NCI-H1694 treated with DMSO at 0.1 percent for 48 hours (cell line): Measurements from ENCODE around the gene SPRR4.
"Not testable (repeated sequence)": the region's sequence is repeated elsewhere in the genome, so short reads cannot be mapped to it uniquely, and the experiment has no call there.

Experiments
- DNase-seq: peaks from one replicate; lab custom pipeline; 2025; lab: John Stamatoyannopoulos, UW

SPRR4 gene

DNA sequence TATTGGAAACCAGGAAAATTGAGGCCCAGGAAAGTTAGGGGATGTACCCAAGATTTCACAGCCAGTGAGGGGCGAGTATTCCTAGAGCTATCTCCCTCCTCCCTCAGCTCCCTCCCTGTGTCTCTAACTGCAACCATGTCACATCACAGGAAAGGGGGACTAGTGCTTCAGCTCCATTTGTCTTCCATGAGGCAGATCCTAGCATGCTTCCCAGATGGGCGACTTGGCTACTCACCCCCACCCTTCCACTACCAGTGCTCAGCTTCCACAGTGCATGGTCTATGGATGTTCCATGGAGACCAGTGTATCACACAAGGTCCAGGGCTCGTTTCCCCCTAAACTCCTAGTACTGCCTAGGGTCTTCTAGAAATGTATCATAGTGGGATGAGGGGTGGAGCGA lies 4.6 kb upstream of the SPRR4 start:
- no peak for DNase-seq

DNA sequence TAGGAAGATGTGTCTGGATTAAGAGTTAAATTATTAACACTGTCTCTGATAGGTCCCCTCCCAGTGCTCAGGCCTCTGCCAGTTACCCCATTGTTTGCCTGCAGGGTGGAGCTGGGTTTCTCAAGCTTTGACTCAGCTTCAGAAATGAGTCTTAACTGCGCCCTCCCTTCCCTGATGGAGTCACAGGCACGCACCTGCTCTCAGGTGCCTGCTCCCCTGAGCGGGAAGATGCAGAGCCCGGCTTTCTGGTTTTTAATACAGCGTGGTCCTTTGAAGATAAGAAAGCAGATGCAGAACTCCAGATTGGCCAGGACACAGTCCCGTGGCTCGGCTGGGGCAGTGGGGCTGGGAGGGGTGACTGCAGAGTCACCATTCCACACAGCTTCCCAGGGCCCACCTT lies 3.2 kb upstream of the SPRR4 start:
- DNase-seq = no peak

DNA sequence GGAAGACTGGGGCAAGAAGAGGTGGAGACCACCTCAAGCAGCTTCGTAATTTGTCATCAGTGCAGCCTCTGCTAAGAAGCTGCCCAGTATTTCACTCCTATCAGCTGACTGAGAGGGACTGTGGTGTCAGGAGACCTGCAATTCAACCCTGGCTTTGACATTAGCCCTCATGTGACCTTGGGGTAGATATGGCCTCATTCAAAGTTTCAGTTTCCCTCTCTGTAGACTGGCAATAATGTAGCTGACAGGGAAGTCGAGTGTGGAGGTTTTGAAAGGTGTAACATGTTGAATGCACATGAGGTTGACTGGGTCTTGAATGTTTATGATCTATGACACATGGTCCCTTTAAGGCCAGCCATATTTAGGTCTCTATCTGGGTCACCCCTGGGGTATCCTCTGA lies 2.2 kb upstream of the SPRR4 start:
- no peak for DNase-seq

DNA sequence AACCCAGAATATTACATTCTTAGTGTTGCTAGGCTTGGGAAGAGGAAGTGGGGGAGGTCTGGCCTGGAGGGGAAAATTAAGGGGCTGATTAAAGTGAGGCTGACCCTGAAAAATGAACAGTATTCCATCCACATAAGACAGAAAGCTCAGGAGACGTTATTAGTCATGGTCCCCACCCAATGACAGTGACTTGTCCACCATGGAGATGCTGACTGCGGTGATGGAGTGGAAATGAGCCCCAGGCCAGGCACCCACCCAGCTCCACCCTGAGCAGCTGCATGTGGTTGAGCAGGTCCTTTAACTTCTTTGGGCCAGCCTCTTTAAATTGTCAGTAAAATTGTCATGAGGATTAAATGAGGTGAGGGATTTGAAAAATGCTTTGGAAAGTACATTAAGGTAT lies 1.4 kb upstream of the SPRR4 start:
- no peak for DNase-seq

DNA sequence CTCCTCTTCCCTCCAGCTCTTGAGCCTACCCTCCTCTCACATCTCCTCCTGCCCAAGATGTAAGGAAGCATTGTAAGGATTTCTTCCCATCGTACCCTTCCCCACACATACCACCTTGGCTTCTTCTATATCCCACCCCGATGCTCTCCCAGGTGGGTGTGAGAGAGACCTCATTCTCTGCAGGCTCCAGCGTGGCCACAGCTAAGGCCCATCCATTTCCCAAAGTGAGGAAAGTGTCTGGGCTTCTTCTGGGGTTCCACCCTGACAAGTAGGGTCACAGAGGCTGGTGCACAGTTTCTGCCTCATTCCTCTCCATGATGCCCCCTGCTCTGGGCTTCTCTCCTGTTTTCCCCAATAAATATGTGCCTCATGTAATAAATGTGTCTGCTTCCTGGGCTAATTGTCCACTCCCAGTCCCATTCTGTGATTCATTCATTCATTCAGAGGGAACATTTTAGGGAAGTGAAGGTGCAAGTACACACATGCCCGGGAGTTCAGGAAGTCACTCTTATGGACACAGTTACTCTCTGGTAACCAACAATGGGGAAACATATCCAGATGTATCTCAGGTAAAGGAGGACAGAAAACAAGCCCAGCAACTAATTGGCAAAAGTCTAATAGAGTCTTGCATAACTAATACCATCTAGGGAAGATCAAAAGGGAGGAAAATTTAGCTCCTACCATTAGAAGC lies 1.9 kb downstream of the SPRR4 start:
- DNase-seq = no peak

DNA sequence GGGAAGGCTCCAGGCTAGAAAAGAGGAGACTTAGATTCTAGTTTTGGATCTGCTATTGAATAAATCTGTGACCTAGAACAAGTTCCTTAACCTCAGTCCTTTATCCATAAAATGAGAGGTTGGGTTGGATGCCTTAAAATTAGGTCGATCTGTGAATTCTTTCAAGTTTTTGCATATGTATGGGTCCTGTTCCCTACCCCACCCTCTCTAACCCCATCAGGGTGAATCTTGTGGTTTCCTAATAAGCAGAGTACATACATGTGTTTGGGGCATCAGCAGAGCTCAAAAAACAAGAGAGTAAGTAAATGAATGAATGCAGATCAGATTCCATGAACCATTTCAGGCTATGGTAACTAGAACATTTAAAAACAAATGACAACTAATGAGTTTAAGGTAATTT lies 6.2 kb downstream of the SPRR4 start:
- no peak for DNase-seq

DNA sequence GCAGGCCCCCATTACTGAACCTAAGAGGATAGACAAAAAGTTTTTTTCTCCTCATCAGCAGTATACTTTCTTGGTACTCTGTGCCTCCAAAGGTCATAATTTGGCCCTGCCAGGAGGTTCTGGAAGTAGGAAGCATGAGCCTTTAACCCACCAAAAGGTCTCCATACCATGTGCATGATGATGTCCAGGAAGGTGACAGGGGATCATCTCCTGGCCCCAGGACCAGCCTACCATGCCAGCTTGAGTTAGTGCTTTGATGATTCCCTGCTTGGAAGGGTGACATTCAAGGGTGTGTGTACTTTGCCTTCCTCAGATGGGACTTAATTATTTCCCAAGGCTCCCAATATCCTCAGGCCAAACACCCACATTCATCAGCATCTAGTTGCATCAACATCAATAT lies 7.2 kb downstream of the SPRR4 start:
- no peak for DNase-seq

DNA sequence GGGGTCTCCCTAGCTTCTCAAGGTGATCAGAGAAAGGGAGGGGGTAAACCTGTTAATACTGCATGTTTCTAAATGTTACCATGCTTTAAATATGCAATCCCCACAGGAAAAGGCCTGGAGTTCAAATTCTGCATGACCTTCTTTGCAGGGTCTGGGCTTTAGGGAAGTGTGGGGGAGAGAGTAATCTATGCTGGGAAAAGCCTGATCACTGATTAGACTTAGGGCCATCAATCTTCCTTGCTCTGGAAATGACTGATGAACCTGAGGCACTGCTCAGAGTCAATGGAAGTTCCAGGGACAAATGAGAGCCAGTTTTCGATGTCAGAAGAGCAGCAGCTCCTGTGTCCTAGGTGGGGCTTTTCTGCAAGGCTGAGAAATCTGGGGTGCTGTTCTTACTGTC lies 10.2 kb downstream of the SPRR4 start:
- no peak for DNase-seq

DNA sequence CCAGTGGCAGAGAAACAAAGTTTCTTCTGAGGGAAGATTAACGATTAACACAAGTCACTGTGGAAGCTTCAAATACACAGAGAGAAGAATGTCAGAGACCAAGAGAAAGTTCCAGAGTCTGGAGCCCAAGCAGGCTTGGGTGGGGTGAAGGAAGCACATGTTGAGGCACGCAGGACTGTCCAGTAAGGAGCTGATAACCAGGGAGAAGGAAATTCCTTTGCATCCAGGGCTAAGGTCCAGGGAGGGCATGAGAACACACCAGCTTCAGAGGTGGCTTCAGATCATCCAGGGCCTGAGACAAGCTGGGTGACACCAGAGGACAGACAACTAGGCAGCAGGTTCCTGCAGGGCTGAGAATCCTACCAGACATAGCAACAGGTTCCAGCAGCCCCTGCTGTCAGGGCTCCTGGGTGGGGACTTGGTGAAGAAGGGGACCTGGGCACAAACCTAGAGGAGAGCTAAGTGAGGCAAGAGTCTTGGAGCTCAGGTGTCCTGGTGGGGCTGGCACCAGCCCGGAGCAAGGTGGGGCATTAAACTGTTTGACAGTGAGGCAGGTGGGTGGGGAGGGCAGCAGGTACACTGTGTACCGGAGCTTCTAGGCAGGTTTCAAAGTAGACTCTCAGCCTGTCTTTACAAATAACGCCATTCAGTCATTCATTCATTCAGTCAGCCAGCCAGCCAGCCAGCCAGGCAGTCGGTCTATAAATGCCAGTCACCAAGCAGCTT lies 10.9 kb downstream of the SPRR4 start:
- no peak for DNase-seq

DNA sequence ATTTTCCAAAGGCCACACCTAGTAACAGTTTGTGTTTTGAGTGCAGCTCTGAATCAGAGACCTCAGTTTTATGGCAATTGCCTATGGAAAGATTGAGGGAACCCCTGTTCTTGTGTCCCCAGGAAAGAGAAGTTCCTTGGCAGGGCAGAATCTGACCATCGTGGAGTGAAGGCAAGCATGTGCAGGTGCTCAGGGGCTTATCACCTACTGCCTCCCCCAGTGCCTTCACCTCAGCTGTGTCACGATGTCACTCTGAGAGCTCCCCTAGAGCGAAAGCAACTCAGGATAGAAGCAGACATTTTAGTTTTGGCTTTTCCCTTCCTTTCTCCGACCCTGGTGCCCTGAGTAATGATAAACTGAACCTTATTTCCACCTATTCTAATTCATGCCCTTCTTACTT lies 11.6 kb downstream of the SPRR4 start:
- no peak for DNase-seq

DNA sequence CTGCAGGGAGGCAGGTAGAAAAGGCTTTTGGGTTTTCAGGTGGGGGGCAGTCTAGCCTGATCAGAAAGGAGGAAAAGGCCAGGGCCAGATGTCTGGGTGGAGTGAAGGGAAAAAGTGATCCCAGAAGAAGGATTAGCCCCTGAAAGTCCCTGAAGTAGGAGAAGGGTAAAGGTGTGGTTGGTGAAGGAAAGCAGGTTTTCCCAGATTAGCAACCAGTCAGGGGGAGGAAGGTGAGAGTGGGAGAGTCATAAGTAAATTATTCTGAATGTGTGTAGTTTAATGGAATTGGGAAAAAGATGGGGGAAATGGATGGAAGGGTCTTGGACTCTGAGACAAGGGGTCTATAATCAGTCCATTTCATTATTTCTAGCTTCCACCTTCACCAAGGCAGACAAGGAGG lies 12.8 kb downstream of the SPRR4 start:
- DNase-seq = no peak

DNA sequence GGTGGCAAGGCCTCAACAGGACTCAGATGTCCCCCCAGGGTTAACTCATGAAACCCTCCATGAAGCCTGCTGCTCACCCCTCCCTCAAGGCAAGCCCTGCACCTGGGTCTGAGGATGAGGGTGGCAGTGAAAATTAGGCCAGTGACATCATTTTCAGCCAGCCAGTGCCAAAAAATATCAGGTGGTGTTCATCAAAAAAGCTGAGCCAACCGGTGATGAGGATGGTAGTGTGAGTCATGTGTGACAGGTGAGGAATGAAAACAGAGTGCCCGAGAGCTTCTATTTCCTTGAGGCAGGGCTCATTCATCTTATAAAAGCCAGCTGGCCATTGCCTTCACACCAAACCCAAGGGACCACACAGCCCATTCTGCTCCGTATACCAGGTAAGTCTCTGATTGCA lies 13.3 kb downstream of the SPRR4 start, which contains the start of gene SPRR1A:
TSS of gene SPRR1A (plus strand) at position 339 of the 400 bp plus-strand sequence. CDS start 1,150 bp downstream, outside the sequence.
- DNase-seq = no peak

DNA sequence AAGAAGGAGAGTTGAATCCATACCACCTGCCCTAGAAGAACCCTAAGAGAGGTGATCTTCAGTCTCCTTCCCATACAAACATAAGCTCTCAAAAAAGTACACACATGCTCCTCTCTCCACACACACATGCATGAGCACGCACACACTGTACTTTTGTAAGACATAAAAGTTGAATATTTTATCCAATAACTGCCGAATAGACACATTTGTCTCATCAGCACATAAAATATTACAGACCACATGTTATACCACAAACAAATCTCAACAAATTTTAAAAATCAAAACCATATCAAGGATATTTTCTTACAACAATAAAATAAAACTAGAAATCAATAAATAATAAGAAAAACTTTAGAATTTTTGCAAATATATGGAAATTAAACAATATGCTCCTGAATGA lies 16.1 kb downstream of the SPRR4 start:
- DNase-seq = no peak

DNA sequence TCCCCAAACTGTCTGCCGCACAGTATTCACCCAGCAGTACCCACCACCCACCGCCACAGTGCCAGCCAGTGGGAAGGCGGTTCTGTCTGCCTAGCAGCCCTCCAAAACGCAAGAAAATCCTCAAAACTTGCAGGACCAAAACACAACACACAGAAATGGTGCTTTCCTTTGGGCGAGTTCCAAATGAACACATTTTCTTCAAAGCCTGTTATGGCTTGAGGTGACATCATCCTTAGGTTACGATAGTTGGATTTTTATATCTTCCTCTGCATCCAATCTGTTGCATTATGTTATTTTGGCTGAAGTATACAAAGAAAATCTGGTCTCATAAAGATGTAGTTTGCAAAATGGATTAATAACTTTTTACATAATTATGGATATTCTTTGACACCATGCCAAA lies 22.7 kb downstream of the SPRR4 start:
- no peak for DNase-seq

DNA sequence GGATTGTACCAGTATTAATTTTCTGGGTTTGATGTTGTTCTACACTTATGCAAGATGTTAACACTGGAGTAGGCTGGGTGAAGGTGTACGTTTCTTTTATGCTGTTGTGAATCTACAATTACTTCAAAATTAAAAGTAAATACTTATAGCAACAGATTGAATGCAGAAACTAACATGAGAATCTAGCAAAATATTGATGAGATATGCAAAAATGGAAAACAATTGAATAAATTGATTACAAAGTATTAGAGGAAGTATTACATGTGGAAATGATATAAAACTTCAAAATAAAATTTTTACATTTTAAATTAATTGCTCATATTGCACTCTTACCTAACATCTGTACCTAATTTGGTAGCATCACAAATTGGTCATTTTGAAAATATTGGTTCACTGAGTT lies 25.4 kb downstream of the SPRR4 start:
- DNase-seq = no peak

DNA sequence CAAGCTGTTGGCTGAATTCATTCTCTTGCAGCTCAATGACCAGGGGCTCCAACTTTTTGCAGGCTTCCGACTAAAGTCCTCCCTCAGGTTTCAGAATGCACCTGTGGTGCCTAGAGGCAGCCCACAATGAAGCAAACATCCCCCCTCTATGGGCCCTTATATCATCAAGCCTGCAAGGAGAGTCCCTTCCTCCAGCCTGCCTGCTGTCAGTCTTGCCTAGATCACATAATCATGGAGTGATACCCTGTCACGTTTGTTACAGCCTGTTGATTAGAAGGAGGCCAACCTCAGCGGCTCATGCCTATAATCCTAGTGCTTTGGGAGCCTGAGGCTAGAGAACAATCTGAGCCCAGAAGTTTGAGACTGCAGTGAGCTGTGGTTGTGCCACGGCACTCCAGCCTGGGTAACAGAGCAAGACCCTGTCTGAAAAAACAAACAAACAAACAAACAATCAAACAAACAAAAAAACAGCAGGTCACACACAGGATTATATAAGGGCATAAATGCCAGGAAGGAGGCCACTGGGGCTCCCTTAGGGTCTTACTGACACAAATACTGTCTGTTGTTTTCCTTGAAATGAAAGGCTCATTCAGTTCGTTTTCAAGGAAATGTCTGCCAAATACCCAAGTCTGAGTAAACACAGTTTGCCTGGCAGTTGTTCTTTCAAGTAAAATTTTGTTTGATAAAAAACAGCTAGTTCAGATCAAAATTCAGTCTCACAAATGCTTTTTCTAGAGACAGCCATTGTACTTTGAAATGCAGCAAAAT lies 26.4 kb downstream of the SPRR4 start:
- no peak for DNase-seq

DNA sequence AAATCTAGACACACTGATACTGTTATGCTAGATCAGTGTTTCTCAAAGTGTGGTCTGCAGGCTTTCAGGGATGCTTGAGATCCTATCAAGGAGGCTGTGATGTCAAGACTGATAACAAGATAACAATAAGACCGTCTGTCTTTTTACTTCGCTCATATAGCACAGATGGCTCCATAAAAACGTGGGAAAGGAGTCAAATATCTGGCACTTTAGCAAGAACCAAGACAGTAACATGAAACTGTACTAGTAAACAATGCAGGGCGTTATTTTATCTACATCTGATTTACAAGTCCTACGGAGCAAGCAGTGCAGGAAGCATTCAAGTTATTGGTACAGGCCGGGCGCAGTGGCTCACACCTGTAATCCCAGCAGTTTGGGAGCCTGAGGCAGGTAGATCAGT lies 27.5 kb downstream of the SPRR4 start:
- DNase-seq = no peak

DNA sequence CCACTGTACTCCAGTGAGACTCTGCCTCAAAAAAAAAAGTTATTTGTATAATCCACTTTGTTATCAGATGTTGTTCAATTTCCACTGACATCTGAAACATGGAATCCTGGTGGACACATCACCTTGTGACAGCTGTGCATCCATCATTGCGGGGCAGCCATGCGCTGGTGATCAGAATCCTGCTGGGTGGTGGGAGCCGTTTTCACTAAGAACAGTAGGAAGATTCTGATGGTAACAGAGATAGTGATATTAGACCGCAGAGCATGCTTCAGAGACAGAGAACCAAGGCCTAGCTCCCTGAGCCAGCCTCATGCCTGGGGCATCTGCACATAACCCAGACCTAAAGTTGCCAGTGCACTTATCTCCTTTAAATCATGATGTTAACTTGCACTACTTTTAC lies 28.0 kb downstream of the SPRR4 start:
- no peak for DNase-seq

DNA sequence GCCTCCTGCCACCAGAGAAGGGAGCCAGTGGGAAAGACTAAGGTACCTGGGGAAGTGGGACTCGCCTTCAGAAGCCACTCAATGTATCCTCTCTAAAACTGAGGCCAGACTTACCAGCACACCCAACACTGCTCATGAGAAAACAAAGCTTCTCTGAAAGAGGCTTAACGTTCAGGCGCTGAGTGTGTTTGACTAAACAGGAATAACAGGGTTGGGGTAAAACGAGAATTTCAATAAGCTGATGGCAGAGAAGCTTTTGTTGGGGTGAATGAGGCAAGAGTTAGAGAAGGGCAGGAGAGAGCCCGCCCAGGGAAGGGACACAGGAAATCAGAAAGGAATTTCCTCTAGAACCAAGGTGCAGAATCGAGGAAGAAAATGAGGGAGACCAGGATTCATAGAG lies 29.4 kb downstream of the SPRR4 start:
- DNase-seq = no peak

DNA sequence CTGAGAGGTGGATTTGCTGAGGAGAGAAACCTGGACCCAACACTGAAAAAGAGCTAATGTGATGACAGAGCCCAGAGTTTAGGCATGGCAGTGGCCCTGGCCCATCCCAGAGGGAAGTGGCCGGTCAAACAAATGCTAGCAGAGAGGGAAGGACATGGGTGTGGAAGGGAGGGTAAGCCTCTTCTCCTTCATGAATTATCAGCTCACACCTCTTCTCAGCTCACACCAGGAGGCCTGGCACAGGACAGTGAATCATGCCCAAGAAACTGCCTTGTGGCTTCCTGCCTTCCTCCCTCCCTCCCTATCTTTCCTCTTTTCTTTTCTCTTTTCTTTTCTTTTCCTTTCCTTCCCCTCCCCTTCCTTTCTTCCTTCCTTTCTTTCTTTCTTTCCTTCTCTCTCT lies 29.8 kb downstream of the SPRR4 start:
- no peak for DNase-seq

DNA sequence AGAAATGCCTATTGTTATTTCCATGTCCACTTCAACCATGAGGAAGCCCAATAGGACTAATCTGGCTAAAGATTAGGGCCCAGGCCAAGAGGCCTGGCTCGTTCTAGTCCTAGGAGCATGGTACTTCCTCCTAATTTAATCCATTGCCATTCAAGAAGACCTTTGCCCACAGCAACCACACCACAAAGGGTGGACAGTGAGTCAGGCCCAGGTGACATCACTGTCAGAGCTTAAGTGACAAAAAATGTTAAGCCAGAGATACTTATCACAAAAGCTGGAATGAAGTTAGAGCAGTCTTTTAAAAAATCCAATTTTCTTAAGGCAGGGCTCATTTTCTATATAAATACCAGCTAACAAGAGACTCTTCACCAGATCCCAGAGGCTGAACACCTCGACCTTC lies 30.9 kb downstream of the SPRR4 start, which contains the start of gene SPRR3:
TSS of gene SPRR3 (plus strand) at position 368 of the 400 bp plus-strand sequence. CDS start 1,272 bp downstream, outside the sequence.
- DNase-seq = no peak

DNA sequence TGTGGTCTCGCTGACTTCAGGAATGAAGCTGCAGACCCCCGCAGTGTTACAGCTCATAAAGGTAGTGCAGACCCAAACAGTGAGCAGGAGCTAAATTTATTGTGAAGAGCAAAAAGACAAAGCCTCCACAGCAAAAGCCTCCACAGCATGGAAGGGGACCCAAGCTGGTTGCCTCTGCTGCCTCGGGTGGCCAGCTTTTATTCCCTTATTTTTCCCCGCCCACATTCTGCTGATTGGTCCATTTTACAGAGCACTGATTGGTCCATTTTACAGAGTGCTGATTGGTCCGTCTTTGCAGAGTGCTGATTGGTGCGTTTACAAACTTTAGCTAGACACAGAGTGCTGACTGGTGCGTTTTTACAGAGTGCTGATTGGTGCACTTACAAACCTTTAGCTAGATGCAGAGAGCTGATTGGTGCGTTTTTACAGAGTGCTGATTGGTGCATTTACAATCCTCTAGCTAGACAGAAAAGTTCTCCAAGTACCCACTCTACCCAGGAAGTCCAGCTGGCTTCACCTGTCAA lies 40.8 kb downstream of the SPRR4 start:
- DNase-seq = not testable (repeated sequence)

DNA sequence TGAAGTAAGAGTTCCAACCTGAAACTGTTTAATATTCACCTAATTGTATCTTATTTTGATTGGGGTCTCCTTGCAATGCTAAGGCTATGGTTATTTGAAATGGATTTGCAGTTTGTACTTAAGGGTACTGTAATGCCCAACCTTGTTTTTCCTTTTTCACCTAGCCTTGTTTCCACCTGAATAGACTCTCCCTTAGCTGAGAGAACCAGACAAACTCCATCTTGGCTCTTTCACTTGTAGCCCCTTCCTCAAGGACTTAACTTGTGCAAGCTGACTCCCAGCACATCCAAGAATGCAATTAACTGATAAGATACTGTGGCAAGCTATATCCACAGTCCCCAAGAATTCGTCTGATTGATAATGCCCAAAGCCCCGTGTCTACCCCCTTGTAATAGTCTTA lies 51.4 kb downstream of the SPRR4 start:
- DNase-seq = not testable (repeated sequence)
